Ascending aorta (tissue), 2 donors: ENCODE results near the gene PHKA1. TPM values are rescaled to one million over a fixed set of nuclear protein-coding genes. Genes with fewer than 3 reads are reported as not detected.

Experiments
- DNase-seq, 2 donors: peaks; one replicate each; pipeline ENCODE4 v3.0.0-alpha.2; 2019; ENCODE audit warnings: low spot score in 2 of 2
- H3K27ac ChIP-seq, 2 donors: fragments of 200-600 bp; sonication (generic); one replicate each; pipeline ENCODE4 v1.5.1; 2016 to 2017; ENCODE audit warnings: mild to moderate bottlenecking in 1 of 2
- H3K27me3 ChIP-seq: fragments of 200-600 bp; sonication (generic); one replicate; pipeline ENCODE4 v1.5.1; 2017
- H3K36me3 ChIP-seq, 2 donors: fragments of 200-600 bp; sonication (generic); one replicate each; pipeline ENCODE4 v1.5.1; 2016
- H3K4me1 ChIP-seq, 2 donors: fragments of 200-600 bp; sonication (generic); one replicate each; pipeline ENCODE4 v1.5.1; 2016 to 2017; ENCODE audit warnings: mild to moderate bottlenecking in 1 of 2
- H3K4me3 ChIP-seq, 2 donors: fragments of 200-600 bp; sonication (generic); one replicate each; pipeline ENCODE4 v1.5.1; 2016 to 2017; ENCODE audit warnings: mild to moderate bottlenecking in 1 of 2
- H3K9me3 ChIP-seq, 2 donors: fragments of 200-600 bp; sonication (generic); one replicate each; pipeline ENCODE4 v1.5.1; 2016
- intact Hi-C: fragments of 100-400 bp; cut with DNase I; formaldehyde crosslinking; loops from one replicate; pipeline ENCODE4 v1.15.1; 2023
- total RNA-seq: library from RNA; depleted of rRNA; stranded (reverse); fragments of >200 nt; gene quantifications from one replicate; pipeline ENCODE4 v1.1.0, GENCODE V29; 2016
- TF ChIP-seq, protein P1 (sequence below), 3 experiments: fragments of 200-600 bp in 2 of 3; fragments of 450-650 bp in 1 of 3; sonication (generic) in 2 of 3; IDR thresholded peaks; one replicate each; pipeline ENCODE4 v1.5.1; 2016 to 2019; ENCODE audit warnings: antibody characterized with exemption in 3 of 3, mild to moderate bottlenecking in 1 of 3, moderate library complexity in 1 of 3

Gene PHKA1
- total RNA-seq, 1 donor from 2014 or later = 4.8 TPM

DNA sequence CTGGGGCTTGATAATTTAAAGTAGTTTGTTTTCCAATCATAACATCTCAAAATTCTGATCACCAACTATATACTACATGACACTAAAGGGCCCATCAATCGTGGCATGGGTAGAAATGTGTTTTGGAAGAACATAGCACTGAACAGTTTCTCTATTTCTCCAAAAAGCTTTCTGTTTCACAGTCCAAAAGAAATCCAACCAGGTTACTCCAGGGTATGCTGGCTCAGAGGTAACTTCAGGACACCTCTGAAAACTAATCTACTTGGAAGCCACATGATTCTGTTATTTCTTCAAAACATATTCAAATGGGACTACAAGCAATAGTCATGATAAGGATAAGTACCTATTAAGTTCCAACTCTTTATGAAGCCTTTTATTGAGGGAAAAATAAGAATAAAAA is 8.3 kb downstream of the PHKA1 start:
- Histone ChIP-seq H3K27ac (peak overlapping the region in 1 of 2 donors; percentile 27), H3K36me3 (no peaks in the 10 kb centered on the region), H3K4me3 (no peak overlapping the region), H3K4me1 (no peaks in the 10 kb centered on the region), H3K9me3 (no peaks in the 10 kb centered on the region), H3K27me3 (no peaks in the 10 kb centered on the region)
- intact Hi-C loops = no loop called here
- DNase-seq = no peak
- TF ChIP-seq, protein P1, sequence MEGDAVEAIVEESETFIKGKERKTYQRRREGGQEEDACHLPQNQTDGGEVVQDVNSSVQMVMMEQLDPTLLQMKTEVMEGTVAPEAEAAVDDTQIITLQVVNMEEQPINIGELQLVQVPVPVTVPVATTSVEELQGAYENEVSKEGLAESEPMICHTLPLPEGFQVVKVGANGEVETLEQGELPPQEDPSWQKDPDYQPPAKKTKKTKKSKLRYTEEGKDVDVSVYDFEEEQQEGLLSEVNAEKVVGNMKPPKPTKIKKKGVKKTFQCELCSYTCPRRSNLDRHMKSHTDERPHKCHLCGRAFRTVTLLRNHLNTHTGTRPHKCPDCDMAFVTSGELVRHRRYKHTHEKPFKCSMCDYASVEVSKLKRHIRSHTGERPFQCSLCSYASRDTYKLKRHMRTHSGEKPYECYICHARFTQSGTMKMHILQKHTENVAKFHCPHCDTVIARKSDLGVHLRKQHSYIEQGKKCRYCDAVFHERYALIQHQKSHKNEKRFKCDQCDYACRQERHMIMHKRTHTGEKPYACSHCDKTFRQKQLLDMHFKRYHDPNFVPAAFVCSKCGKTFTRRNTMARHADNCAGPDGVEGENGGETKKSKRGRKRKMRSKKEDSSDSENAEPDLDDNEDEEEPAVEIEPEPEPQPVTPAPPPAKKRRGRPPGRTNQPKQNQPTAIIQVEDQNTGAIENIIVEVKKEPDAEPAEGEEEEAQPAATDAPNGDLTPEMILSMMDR (IDR thresholded peaks at IDR 0.05) = no peak

DNA sequence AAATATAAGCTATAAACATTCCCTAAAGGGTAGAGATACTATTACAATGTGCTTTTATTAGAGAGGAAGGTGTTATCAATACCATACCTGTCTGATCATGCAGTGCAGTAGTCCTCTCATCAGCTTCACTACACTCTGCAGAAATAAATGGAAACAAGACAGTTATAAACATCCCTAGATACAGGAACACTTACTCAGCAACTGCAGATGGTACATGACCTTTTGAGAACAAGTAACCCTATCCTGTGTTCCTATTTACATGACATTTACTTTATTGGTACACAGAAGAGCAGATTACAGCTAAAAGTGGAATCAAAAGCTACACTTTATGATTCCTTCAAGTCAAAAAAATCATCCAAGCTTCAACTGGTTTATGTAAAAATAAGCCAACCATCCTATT is 9.0 kb downstream of the PHKA1 start:
- no peaks in the 10 kb centered on the region for H3K4me1 ChIP-seq
- no peak overlapping the region for H3K27ac ChIP-seq
- intact Hi-C loops = no loop called here
- H3K9me3 ChIP-seq = no peaks in the 10 kb centered on the region
- H3K27me3 ChIP-seq = no peaks in the 10 kb centered on the region
- DNase-seq = no peak
- TF ChIP-seq, protein P1 (IDR thresholded peaks at IDR 0.05) = no peak
- no peaks in the 10 kb centered on the region for H3K36me3 ChIP-seq
- no peak overlapping the region for H3K4me3 ChIP-seq

DNA sequence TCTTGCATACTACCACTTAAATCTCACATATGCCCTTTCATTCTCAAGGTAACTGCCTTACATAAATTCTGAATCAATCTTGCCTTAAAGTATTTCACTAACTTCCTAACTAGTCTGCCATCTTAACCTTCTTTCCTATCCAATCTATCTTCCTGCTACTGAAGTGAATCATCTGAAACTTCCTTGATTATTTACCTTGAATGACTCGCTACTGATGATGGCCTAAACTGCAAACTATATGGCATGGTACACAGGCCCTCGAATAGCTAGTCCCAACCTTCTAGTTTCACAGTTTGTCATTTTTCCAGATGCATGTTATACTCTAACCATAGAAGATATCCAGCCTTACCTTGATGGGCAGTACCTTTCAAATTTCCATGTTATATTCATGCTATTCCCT is 19.9 kb downstream of the PHKA1 start:
- H3K4me3 ChIP-seq = no peak overlapping the region
- intact Hi-C loops = no loop called here
- TF ChIP-seq, protein P1 (IDR thresholded peaks at IDR 0.05) = no peak
- no peaks in the 10 kb centered on the region for H3K27me3 ChIP-seq
- H3K27ac ChIP-seq = no peak overlapping the region
- no peak for DNase-seq
- no peaks in the 10 kb centered on the region for H3K9me3 ChIP-seq
- no peaks in the 10 kb centered on the region for H3K36me3 ChIP-seq
- no peaks in the 10 kb centered on the region for H3K4me1 ChIP-seq

DNA sequence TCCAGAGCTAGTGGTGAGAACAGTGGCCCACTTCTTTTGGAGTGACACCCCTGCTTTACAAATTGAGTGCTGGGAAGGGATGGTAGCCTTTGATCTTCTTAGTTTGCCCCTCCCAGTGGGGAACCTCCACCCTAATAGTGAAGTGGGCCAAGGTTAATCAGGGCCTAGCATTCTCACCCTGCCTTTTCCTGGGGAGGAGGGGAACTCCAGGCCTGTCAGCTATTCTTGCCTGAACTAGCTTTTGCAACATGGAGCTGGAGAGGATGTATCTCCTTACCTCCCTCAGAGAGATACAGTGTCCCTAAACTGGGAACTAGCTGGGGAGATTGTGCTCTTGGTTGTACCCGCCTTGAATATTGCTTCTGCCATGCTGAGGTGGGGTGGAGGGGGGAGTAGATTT is 20.6 kb downstream of the PHKA1 start:
- Histone ChIP-seq H3K36me3 (no peaks in the 10 kb centered on the region), H3K27ac (no peak overlapping the region), H3K27me3 (no peaks in the 10 kb centered on the region), H3K4me1 (no peaks in the 10 kb centered on the region), H3K4me3 (no peak overlapping the region), H3K9me3 (no peaks in the 10 kb centered on the region)
- TF ChIP-seq, protein P1 (IDR thresholded peaks at IDR 0.05) = no peak
- intact Hi-C loops = no loop called here
- no peak for DNase-seq

DNA sequence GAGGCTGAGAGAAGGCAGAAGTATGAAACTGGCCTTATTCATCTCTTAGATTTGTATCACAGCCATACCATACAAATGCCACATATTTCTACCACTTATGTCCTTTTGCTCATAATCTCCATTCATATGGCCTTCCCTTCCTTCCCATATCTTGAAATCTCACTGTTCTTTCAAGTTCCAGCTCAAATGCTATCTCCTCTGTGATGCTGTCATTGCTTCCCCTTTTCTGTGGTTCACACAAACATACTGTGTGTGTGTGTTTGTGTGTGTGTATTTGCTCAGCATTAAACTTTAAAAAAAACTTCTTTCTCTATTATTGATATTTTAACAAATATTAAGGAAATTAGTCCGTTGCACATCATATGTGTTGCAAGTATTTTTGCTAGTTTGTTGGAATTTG is 26.7 kb downstream of the PHKA1 start:
- H3K4me3 ChIP-seq = no peak overlapping the region
- no peaks in the 10 kb centered on the region for H3K36me3 ChIP-seq
- intact Hi-C loops = no loop called here
- no peaks in the 10 kb centered on the region for H3K9me3 ChIP-seq
- no peak overlapping the region for H3K27ac ChIP-seq
- DNase-seq = no peak
- H3K4me1 ChIP-seq = no peaks in the 10 kb centered on the region
- no peaks in the 10 kb centered on the region for H3K27me3 ChIP-seq
- TF ChIP-seq, protein P1 (IDR thresholded peaks at IDR 0.05) = no peak

DNA sequence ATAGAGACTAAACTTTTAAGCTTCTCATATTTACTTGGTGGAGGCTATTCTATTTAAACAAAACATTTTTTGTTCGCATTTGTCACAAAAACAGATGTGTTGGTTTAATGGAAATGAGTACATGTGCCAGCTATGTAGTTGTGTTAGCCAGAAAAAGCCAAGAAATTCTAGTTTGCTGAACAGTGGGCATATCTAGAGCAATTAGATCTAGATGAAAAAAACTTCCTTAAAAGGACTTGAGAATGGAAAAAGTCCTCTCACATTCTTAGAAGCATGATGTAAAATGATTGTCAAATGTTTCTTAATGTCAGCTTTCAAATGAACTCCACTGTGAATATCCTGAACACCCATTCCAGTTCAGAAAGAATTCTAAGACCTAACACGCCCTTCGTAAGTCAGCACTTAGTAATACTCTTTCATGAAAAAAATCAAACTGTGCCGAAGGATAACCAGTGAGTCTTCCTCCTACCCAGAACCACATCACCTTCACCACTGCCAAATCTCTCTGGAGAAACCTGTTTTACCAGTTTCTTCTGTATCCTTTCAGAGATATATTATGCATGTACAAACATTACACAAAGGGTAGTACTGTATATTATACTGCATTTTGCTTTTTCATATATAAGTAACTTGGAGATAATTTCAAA is 28.2 kb downstream of the PHKA1 start:
- TF ChIP-seq, protein P1 (IDR thresholded peaks at IDR 0.05) = no peak
- Histone ChIP-seq H3K9me3 (no peaks in the 10 kb centered on the region), H3K27ac (no peak overlapping the region), H3K27me3 (no peaks in the 10 kb centered on the region), H3K4me1 (no peaks in the 10 kb centered on the region), H3K4me3 (no peak overlapping the region), H3K36me3 (no peaks in the 10 kb centered on the region)
- no peak for DNase-seq
- intact Hi-C loops = no loop called here
